HG03521 (cell line): ENCODE results near the gene HBM.
"Not testable (repeated sequence)": the region's sequence is repeated elsewhere in the genome, so short reads cannot be mapped to it uniquely, and the experiment has no call there.

Experiments used
- ATAC-seq: cut with Tn5 transposase; IDR thresholded peaks from one replicate; pipeline ENCODE4 v1.9.1; 2021; ENCODE audit warnings: mild to moderate bottlenecking, moderate library complexity; ENCODE audit not compliant: unreplicated experiment

HBM gene, protein sequence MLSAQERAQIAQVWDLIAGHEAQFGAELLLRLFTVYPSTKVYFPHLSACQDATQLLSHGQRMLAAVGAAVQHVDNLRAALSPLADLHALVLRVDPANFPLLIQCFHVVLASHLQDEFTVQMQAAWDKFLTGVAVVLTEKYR

DNA sequence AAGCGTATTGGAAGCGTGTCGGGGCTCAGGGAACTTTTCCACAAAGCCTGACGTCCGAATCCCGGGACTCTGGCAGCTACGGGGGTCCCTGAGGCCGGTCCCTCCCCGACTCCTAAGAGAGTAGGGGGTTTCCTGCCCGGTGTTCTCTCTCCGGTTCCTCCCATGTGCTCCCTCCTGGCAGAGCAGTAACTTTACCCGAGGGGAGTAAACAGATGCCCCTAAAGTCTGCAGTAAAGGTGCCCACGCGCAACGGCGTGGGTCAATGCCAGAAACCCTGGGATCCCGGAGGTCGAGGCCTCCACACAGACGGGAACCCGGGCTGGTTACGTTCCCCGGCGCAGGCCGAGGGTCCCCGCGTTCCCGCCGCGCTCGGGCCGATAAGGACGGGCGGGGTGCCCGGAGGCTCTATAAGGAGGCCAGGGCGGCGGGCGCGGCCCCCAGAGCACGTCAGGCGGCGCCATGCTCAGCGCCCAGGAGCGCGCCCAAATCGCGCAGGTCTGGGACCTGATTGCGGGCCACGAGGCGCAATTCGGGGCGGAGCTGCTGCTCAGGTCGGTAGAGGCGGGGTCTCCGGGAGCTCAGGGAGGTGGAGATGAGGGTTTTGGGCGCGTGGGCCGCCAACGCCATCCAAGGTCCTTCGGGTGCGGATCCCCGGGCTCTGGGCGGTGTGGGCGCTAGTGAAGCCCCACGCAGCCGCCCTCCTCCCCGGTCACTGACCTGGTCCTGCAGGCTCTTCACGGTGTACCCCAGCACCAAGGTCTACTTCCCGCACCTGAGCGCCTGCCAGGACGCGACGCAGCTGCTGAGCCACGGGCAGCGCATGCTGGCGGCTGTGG, at the start of gene HBM:
HBM (plus strand) TSS at position 440 of the 836 bp plus-strand sequence; CDS start at position 460, 20 bp downstream.
- no peak for ATAC-seq

DNA sequence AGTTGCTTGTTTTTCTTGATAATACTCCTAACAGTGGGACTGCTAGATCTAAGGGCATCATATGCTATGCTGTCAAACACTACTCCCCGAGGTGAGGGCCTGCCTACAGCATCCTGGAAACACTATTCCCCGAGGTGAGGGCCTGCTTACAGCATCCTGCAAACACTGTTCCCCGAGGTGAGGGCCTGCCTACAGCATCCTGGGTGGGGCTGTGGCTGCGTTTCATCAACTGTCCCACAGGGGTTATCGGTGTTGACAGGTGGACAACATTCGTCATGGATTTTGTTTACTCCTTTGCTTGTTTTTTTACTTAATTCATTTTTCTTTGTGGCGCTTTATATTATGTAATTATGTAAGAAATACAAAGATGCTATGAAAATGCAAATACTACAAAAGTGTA, 49.8 kb upstream of the HBM start:
- ATAC-seq = no peak

DNA sequence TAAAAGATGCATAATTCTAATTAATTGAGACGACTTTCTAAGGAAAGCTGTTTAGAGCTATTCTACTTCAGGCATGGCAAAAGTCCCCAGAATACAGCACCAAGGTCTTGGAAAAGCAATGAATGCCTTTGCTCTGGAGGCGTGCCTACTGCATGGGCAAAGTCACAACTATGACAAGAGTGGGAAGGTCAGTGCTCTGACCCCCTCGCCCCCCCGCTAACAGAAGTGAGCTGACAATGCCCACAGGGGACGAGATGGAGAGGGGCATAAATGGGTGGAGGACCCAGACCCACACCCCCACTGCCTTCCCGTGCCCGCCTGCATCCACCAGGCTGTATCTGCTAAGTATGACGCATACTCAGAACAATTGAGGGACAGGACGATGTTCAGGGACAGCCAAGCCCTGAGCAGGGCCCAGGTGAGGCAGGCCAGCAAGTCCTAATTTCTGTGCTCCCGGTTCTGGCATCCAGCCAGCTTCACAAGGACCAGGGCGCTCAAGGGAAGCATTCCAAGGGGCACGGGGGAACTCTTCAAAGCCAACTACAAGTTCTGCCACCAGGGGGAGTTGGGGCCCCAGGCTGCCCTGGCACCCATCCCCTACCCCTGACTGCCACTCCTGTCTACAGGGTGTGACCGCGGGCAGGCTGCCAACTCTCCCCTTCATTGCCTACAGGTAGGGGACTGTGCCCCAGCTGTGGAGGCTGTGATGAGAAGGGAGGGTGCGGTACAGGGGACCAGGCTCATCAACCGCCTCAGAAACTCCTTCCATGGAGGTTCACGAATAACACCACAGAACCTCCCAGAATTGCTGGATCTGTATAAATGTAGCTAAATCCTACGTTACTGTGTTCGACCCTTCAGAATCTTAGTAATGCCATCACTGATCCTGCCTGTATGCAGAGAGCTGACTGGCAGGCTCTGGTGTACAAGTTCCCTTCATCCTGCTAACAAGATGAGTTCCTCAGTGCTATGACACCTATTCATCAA, 48.1 kb upstream of the HBM start:
- no peak for ATAC-seq

DNA sequence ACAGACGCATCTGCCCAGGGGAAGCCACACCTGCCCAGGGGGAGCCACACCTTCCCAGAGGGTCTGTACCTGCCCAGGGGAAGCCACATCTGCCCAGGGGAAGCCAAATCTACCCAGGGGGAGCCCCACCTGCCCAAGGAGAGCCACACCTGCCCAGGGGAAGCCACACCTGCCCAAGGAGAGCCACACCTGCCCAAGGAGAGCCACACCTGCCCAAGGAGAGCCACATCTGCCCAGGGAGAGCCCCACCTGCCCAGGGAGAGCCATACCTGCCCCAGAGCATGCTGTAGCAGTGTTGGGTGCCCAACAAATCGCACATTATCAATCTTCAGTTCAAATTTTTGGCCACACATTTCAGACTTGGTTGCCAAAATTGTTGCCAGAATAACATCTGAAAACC, 46.9 kb upstream of the HBM start:
- ATAC-seq = no peak

DNA sequence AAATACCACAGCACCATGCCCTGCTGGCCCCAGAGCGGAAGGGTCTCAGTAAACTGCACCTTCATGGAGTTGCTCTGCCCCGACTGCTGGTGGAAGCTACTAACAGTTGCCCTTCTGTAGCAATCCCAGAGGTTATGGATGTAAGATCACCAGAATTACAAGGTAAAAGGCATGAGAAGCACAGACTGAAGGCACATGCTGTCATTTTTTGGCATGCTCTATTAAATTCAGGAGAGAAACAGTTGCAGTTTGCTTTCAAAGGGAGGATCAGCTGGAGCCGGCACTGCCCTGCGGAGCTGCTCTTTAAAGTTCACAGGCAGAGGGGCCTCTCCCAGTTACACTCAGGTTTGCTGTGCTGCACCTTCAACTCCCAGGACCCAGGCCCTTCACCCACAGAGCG, 46.5 kb upstream of the HBM start:
- ATAC-seq = no peak

DNA sequence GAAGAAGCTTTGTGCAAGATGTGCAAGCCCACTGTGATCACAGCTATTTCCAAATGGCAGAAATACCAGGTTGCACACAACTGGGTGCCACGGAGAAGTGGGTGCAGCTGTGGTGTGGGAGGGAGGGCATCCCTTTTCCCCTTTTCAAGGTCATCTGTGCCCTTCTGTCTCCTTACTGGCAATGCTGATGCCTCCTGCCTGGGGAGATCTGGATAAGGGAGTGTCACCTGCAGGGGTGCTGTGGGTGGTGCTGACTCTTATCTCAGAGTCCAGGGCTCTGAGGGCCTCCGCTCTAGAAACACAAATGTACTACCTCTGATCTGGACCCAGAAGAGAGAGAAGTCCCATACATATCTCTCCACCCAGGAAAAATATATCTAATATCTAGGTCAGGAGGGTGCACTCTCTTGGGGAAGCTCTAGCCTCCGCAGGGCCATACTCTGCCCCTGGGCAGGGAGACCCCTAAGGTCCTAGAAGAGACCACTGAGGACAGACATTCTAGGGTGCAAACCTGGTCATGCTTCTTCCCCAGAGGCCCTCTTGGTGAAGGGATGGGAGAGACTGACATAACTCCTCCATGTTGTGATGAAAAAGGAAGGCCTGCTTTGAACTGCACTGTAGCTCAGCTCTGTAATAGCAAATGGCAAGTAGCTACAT, 45.8 kb upstream of the HBM start:
- ATAC-seq = no peak

DNA sequence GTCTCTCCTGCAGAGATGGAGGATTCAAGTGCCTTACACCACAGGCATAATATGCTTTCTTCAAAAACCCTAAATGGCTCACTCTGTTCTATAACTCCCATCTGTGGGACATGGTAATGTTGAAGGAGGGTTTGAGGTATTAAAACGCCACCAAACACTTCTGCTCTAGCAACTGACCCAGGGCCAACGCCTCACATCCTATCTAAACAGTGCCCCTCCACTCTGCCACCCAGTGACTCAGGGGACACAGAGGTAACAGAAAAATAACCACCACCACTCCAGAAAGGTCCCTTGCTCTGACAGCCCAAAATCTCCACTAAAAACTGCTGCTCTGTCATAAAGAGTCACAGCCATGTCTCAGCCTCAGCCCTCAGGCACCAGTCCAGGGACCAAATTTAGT, 45.0 kb upstream of the HBM start:
- no peak for ATAC-seq

DNA sequence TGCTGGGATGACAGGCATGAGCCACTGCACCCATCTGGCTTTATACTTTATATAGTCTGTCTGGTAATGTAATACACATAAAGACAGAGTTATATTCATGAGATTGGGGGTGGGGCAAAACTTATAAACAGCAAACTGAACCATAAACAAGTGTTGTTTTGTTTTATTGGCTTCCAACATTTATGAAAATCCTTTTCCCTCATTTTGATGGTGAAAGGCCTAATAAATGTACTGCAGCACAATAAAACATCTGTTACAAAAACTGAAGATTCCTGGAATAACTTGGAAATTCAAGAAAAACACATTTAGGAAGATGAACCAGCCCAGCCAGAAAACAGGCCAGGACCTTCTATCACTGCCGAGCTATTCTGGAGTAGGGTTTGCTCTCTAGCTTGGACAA, 43.4 kb upstream of the HBM start:
- ATAC-seq = no peak

DNA sequence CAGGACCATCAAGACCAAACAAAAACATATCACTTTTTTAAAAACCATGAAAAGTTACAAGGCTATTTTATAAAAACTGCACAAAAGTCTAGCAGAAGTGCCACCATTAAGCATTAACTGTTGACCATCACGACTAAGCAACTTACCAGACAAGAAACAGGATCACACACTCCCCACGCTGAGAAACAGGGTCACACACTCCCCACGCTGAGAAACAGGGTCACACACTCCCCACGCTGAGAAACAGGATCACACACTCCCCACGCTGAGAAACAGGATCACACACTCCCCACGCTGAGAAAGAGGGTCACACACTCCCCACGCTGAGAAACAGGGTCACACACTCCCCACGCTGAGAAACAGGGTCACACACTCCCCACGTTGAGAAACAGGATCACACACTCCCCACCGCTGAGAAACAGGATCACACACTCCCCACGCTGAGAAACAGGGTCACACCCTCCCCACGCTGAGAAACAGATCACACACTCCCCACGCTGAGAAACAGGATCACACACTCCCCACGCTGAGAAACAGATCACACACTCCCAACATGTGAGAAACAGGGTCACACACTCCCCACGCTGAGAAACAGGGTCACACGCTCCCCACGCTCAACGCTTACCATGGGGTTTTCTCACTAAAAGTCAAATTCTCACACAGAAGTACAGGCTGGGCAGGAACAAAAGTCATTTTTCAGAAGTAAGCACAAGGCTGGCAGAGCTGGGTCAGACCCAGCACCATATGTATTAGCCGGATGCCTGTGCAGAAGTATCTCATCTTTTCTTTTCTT, 42.0 kb upstream of the HBM start:
- ATAC-seq = not testable (repeated sequence)

DNA sequence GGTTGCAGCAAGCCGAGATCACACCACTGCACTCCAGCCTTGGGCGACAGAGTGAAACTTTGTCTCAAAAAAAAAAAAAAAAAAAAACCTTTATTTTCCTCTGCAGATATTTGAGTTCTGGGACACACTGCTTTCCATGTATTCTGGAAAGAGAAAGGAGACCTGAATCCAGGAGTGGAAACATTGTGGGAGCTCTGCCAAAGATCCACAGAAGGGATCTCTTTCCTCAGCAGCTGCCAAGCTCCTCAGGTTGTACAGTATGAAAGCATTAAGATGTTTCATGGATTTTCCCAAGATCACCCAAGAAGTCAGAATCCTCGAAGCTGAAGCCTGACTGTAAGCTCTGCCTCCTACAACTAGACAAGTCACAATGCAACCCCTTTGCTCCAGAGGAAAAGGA, 40.8 kb upstream of the HBM start:
- ATAC-seq = no peak

DNA sequence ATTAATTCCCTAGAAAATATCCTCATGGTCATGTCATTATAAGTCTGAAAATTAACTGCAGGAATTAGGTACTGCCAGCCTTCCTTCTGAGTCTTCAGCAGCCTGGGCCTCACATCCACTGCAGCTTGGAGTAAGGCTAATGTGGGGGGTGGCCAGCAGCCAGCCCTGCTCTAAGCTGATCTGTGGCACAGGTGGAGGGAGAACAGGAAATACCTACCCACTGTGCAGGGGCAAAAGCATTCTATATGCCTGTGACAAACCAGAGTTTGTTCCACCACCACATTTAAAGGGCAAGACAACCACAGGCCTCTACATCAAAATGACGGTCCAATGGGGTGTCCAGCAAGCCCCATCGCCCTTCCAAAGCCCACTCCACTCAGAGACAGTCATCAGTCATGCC, 36.7 kb upstream of the HBM start:
- ATAC-seq = no peak

DNA sequence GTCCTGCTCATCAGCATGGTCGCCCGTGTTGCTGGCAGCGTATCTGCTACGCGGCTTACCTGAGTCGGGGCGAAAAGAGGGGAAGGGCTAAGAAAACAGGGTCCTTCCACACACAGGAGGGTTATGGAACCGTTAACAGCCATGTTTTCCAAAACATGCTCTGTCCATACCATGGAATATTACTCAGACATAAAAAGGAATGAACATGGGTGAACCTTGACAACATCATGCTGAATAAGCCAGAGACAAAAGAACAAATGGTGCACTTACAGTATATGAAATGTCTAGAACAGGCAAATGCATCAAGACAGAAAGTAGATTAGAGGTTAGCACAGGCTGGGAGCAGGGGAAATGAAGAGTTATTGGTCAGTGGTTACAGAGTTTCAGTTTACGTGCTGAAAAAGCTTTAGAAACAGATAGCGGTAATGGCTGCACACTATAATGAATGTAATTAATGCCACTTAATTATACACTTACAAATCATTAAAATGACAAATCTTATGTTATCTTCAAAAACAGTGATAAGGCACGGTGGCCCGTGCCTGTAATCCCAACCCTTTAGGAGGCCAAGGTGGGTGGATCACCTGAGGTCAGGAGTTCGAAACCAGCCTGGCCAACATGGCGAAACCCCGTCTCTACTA, 35.1 kb upstream of the HBM start:
- no peak for ATAC-seq

DNA sequence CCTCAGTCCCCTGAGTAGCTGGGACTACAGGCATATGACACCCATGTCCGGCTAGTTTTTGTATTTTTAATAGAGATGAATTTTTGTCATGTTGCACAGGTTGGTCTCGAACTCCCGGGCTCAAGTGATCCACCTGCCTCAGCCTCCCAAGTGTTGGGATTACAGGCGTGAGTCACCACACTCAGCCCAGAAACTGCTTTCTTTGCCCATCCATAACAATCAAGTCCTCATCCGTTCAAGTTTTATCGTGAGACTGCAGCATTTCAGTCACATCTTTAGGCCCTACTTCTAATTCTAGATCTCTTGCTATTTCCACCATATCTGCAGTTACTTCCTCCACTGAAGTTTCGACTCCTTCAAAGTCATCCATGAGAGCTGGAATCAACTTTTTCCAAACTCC, 33.7 kb upstream of the HBM start:
- ATAC-seq = no peak

DNA sequence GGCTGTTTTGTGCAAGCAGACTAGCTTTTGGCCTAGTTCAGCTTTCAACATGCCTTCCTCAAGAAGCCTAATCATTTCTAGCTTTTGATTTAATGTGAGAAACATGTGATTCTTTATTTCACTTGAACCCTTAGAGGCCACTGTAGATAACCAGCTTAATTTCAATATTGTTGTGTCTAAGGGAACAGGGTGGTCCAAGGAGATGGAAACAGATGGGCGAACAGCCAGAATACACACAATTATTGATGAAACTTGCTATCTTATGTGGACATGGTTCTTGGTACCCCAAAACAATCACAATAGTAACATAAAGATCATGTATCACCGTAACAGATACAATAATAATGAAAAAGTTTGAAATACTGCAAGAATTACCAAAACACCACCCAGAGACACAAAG, 32.1 kb upstream of the HBM start:
- ATAC-seq = no peak

DNA sequence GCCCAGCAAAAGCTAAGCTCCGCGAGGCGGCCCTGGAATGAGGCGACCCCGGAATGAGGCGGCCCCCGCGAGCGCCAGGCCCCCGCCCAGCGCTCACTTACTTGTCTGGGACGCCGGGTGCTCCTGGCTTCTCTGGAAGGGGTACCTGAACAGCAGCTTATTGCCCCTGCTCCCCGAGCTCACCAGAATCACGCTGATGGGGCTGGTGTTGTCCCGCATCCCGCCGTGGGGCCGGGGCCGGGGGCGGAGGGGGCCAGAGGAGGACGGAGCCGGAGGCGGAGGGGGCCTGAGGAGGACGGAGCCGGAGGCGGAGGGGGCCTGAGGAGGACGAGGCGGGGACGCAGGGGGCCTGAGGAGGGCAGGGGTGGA, 27.7 kb upstream of the HBM start:
- ATAC-seq = no peak

DNA sequence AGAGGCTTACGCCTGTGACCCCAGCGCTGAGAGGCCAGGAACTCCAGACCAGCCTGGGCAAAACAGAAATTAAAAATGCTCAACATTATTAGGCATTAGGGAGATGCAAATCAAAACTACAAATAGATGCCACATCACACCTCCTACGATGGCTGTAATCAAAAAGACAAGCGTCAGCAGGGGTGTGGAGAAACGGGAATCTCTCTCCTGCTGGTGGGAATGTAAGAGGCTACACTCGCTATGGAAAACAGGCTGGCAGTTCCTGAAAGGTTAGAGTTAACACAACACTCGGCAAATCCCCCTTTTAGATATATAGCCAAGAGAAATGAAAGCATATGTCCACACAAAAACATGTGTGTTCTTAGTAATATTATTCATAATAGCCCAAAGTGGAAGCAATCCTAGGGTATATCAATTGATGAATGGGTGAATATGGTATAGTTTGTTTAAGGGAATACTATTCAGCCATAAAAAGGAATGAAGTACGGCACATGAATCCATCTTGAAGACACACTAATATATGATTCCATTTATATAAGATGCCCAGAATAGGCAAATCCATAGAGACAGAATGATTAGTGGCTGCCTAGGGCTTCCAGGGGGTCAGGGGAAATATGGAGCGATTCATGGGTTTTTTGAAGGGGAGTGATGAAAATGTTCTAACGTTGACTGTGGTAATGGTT, 25.5 kb upstream of the HBM start:
- ATAC-seq = no peak

DNA sequence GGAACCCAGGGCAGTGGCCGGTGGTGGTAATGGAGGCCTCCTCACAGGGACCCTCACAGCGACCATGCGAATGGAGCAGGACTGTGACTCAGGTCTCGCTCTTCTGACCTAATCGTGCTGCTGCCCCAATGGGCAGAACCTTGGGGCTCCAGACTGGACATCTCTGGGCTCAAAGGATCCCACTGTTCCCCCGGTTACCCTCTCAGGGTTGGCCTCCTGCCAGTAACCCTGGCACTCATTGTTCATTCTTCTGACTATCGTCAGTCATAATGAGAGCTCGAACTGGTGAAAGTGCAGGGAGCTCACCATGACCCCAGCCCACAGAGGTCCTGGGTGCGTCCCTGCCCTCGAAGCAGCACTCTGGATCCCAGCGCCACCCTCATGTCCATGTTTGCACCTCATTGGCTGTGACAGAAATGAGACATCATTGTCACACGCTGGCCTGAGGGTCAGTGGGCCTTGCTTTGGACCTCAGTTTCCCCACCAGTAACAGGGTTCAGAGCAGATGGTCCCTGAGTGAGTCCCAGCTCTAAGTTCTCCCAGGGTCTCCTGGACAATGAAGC, 23.3 kb upstream of the HBM start:
- ATAC-seq = no peak

DNA sequence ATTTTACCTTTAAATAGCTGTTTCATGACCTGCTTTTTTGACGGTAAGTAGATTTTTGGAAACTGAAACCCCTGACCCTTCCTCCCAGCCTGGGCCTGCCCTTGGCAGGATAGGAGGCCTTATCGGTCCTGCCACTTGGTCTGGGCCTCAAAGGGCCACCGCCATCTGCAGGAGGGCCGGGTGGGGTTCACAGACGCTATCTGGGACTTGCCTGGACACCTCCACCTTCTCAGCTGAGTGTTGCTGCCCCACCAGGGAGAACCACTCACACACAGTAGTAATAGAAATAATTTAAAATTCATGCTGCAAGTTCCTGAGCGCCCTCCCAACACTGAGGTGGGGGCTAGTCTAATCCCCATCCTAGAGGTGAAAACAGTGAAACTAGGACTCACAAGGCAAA, 22.7 kb upstream of the HBM start:
- no peak for ATAC-seq

DNA sequence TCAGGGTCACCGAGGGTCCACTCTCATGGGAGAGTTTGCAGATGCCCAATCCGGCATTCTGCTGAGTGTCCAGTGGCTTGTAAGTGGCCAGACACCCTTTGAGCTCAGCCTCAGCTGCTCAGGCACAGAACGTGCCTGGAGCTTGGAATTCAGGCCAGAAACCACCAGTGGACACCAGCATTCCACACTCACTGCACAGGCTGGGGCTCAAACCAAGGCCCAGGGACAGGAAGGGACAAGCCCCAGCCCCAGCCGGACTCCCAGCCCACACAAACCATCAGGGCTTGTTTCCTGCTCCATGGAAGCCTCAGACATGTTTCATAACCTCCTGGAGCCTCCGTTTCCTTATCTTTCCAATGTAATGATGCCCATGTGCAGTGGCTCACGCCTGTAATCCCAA, 22.3 kb upstream of the HBM start:
- no peak for ATAC-seq
